Measurements from ENCODE around the gene THSD4. TPM values are rescaled to one million over a fixed set of nuclear protein-coding genes. Genes with fewer than 3 reads are reported as not detected.
A peak's percentile ranks its signal among the peaks of the same experiment; 100 is the strongest.

THSD4 gene
- total and polyA plus RNA-seq, 2 experiments from 2014 or later = 5.1 to 25.5 TPM

GRCh38 chr15:71752128-71752527 lies 636.9 kb downstream of the THSD4 start:
- Histone ChIP-seq H3K4me1 (ENCODE audit: low read depth) (peaks cover 10% of the 10 kb centered on the region), H3K27ac (no peak overlapping the region), H3K36me3 (no peaks in the 10 kb centered on the region), H3K9me3 (ENCODE audit: low read depth) (no peaks in the 10 kb centered on the region), H3K27me3 (no peaks in the 10 kb centered on the region), H3K4me3 (no peak overlapping the region)
- no peak for TF ChIP-seq CTCF (IDR thresholded peaks at IDR 0.05; ENCODE audit: low read depth, low read length)
- no peak for DNase-seq (ENCODE audit: low read depth in 1 of 2, low spot score in 1 of 2)

- H3K4me1 ChIP-seq (ENCODE audit: low read depth) = peaks cover 10% of the 10 kb centered on the region
- no peaks in the 10 kb centered on the region for H3K27me3 ChIP-seq
- DNase-seq (ENCODE audit: low read depth in 1 of 2, low spot score in 1 of 2) = peak; percentile 58 to 92
- H3K4me3 ChIP-seq = no peak overlapping the region
- peak; percentile 68 for TF ChIP-seq CTCF (IDR thresholded peaks at IDR 0.05; ENCODE audit: low read depth, low read length)
- H3K9me3 ChIP-seq (ENCODE audit: low read depth) = no peaks in the 10 kb centered on the region
- H3K27ac ChIP-seq = no peak overlapping the region
- H3K36me3 ChIP-seq = no peaks in the 10 kb centered on the region
These were observed 637.5 kb downstream of the THSD4 start for GRCh38 chr15:71752604-71753289.

- H3K27ac ChIP-seq = no peak overlapping the region
- no peaks in the 10 kb centered on the region for H3K9me3 ChIP-seq (ENCODE audit: low read depth)
- peaks cover 10% of the 10 kb centered on the region for H3K4me1 ChIP-seq (ENCODE audit: low read depth)
- no peaks in the 10 kb centered on the region for H3K27me3 ChIP-seq
- H3K36me3 ChIP-seq = no peaks in the 10 kb centered on the region
- peak in 1 of 2 donors; percentile 12 for DNase-seq (ENCODE audit: low read depth in 1 of 2, low spot score in 1 of 2)
- no peak overlapping the region for H3K4me3 ChIP-seq
- TF ChIP-seq CTCF (IDR thresholded peaks at IDR 0.05; ENCODE audit: low read depth, low read length) = no peak
These were observed 638.1 kb downstream of the THSD4 start for GRCh38 chr15:71753346-71753745.

GRCh38 chr15:71754660-71755059 lies 639.4 kb downstream of the THSD4 start:
- DNase-seq (ENCODE audit: low read depth in 1 of 2, low spot score in 1 of 2) = no peak
- peaks cover 10% of the 10 kb centered on the region for H3K4me1 ChIP-seq (ENCODE audit: low read depth)
- no peak for TF ChIP-seq CTCF (IDR thresholded peaks at IDR 0.05; ENCODE audit: low read depth, low read length)
- H3K27ac ChIP-seq = no peak overlapping the region
- no peak overlapping the region for H3K4me3 ChIP-seq
- H3K27me3 ChIP-seq = no peaks in the 10 kb centered on the region
- no peaks in the 10 kb centered on the region for H3K9me3 ChIP-seq (ENCODE audit: low read depth)
- H3K36me3 ChIP-seq = no peaks in the 10 kb centered on the region

- Histone ChIP-seq H3K4me1 (ENCODE audit: low read depth) (peaks cover 10% of the 10 kb centered on the region), H3K9me3 (ENCODE audit: low read depth) (no peaks in the 10 kb centered on the region), H3K4me3 (no peak overlapping the region), H3K27ac (no peak overlapping the region), H3K27me3 (no peaks in the 10 kb centered on the region), H3K36me3 (no peaks in the 10 kb centered on the region)
- no peak for DNase-seq (ENCODE audit: low read depth in 1 of 2, low spot score in 1 of 2)
- TF ChIP-seq CTCF (IDR thresholded peaks at IDR 0.05; ENCODE audit: low read depth, low read length) = no peak
These were observed 640.1 kb downstream of the THSD4 start for GRCh38 chr15:71755092-71755970.

All from cardiac muscle cell (in vitro differentiated cells and primary cell).